ENCODE data around the gene HAGH.
"Not testable (repeated sequence)": the region's sequence is repeated elsewhere in the genome, so short reads cannot be mapped to it uniquely, and the experiment has no call there.

HAGH gene

DNA sequence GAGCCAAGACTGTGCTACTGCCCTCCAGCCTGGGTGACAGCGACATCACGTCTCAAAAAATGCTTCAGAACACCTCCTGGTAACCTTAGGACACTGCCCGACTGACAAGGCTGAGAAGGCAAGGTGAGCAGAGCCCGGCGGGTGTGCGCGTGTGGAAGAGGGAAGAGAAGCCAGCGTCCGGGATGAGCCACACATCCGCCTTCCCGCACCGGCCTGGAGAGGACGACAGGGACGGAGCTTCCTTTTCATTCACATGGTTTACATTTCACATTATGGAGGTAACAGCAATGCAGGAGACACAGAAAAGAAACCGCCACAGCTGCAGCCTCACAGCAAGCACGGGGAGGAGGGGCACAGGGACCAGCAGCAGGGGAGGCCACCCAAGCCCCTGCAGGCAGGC lies 16.5 kb downstream of the HAGH start:
- DNase-seq (ENCODE audit: low spot score): no peak

- no peak for DNase-seq (ENCODE audit: low spot score)
These were observed 17.3 kb downstream of the HAGH start for GRCh38 chr16:1809281-1809801.

DNA sequence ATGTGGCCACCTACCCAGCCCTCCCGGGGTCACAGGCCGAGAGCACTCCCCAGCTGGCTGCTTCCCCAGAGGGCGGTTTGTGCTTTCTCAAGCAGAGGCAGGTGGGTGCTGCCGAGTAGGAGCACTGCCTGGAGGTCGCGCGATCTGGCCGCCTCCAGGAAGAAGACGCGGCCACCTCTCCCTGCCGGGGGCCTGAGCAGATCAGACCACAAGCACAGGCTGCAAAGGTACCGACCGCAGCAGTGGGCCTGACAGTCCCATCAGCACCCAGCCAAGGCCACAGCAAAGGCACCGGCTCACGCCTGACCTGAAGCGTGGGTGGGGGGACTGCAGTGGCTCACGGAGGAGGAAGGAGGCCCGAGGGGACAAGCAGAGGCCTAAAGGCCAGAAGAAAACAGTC lies 17.9 kb downstream of the HAGH start:
- DNase-seq (ENCODE audit: low spot score): no peak

DNA sequence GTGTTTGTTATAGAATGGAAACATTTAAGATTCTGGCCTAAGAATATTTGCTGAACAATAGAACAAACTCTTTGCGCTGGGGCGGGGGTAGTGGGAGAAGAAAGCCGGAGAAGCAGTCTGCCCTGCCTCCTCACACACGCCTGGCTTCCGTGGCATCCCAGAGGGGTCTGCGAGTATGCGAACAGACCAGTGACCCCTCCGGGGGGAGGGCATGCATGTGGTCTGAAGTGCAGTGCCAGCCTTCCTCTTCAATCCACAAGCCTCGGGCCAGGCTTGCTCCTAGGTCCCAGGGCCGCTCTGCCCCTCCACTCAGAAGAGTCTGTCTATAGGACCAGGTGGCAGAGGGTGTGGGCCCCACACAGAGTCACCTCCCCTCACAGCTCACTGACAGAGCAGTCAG lies 19.0 kb downstream of the HAGH start:
- DNase-seq (ENCODE audit: low spot score): no peak

DNA sequence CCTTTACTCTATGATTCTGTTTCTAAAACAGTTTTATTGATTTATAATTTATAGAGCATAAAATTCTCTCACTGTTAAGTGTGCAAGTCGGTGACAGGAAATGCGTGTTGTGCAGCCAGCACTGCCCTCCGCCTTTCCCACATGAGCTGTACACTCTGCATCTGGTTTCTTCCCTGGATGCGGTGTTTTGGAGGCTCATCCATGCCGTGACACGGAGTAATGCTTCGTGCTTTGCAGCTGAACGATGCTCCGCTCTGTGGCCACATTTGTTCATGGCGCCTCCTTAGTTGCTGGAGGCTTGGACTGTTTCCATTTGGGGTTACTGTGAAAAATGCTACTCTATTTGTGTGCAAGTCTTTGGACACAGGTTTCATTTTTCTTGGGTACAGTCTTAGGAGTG lies 25.9 kb downstream of the HAGH start:
- no peak for DNase-seq (ENCODE audit: low spot score)

- DNase-seq (ENCODE audit: low spot score): not testable (repeated sequence)
These were observed 27.4 kb downstream of the HAGH start for GRCh38 chr16:1799263-1799662.

GRCh38 chr16:1794908-1795666 lies 31.5 kb downstream of the HAGH start:
- no peak for DNase-seq (ENCODE audit: low spot score)

- DNase-seq (ENCODE audit: low spot score): no peak
These were observed 32.3 kb downstream of the HAGH start for GRCh38 chr16:1794221-1794871.

DNA sequence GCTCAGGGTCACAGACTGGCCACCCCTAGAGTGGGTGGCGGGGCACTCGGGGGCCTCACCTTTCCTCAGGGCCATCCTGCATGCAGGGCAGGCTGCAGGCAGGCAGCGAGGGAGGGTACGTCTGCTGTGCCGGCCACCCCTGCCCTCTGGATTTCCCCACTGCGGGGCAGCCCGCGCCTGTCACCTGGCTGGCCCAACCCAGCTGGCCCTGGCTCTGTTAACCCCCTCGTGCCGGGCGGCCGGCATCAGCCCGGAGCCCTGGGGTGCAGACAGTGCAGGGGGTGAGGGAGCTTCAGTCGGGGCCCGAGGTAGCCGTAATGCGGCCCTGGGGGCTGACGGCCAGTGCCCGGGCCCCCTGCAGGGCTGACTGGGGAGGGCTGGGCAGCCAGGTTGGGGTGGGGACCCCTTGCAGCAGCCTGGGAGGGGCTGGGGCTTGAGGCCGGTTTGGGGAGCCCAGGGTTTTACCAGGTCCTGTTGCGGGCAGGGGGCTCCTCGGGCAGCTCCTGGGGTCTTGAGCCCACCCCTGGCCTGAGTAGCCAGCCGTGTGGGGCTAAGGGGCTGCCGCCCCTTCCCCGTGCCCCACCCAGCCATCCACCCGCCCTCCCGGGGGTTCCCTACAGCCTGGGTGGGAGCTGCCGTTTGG lies 32.9 kb downstream of the HAGH start, which contains the start of gene IGFALS:
Gene IGFALS (minus strand): TSS at position 128 of the 643 bp plus-strand sequence. CDS start 53 bp downstream, at position 75.
- DNase-seq (ENCODE audit: low spot score): no peak

DNA sequence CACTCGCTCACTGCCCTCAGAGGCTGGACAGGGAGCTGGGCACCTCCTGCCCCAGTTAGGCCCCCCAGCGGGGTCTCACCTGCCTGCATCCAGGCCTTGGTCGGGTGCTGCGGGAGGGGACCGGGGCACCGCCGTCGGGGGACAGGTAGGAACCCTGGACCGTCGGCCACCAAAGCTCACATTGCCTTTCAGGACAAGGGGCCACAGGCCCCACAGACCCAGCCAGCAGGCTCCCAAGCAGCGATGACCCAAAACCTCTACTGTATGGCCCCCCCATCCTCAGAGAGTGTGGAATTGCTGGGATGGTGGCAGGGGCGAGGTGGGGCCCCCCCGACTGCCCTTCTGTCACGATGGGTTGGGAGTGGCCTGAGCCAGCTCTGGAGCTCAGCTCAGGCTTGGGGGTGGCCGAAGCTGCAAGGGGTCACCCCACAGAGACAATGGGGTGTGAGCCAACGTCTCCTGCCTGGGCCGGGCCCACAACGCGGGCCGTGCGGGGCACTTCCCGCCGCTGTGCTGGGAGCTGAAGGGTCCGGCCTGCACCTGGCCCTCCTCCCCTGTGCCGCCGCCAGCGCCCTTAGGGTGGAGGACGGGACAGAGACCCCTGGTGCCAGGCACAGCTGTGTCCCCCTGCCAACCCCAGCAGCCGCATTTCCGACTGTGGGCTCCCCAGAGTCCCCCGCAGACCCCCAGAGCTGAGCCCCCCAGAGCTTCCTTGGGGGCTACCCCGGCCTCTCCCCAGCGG lies 33.6 kb downstream of the HAGH start:
- no peak for DNase-seq (ENCODE audit: low spot score)

DNA sequence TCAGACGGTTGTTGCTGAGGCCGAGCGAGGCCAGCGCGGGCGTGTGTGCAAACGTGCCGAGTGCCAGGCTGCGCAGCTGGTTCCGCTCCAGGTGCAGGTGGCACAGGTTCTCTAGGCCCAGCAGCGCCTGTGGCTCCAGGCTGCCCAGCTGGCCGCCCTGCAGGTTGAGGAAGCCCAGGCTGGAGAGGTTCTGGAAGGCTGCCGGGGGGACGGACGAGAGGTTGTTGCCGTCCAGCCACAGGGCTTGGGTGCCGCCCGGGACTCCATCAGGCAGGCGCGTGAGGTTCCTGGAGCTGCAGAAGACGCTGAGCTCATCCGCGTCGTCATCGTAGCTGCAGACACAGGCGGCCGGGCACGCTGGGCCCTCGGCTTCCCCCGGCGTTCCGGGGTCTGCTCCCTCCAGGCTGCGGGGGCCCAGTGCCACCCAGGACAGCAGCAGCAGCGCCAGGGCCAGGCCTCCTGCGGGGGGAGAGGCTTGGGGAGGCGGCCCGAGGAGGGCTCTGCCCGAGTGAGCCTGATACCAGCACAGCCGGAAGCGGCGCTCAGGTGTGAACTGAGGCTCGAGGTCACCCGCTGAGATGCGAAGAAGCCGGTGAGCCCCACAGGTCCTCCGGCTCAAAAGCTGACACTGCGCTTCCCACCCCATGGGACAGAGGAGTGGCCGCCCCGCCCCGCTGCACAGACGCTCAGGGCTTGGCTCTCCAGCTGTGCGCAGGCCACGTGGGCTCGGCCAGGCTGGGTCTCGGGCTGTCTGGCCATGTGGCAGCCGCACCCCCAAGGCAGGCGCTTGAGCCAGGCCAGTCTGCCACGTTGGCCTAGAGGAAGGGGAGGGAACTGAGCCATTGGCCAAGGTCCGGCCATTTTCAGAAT lies 34.4 kb downstream of the HAGH start:
- no peak for DNase-seq (ENCODE audit: low spot score)

GRCh38 chr16:1791256-1791942 lies 35.2 kb downstream of the HAGH start:
- DNase-seq (ENCODE audit: low spot score): no peak

- no peak for DNase-seq (ENCODE audit: low spot score)
These were observed 35.9 kb downstream of the HAGH start for GRCh38 chr16:1790611-1791255.

GRCh38 chr16:1790261-1790610 lies 36.4 kb downstream of the HAGH start:
- no peak for DNase-seq (ENCODE audit: low spot score)

DNA sequence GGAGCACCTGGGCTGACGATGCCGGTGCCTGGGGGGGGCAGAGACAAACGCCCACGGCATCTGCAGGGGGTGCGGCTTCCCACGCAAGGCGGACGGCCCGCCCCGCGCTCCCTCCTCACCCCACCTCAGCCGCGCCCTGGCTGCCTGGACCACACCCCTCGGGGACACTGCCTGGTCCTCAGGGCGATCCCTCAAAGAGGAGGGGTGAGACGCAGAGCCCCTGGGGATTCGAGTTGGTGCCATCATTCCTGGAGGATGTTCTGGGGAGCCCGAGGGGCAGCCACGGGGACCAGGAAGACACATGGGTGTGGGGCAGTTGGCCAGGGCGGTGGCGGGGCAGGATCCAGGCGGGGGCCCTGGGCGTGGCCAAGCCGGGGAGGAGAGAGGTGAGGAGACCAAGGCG lies 37.0 kb downstream of the HAGH start:
- DNase-seq (ENCODE audit: low spot score): no peak

GRCh38 chr16:1788708-1789100 lies 37.9 kb downstream of the HAGH start:
- no peak for DNase-seq (ENCODE audit: low spot score)

DNA sequence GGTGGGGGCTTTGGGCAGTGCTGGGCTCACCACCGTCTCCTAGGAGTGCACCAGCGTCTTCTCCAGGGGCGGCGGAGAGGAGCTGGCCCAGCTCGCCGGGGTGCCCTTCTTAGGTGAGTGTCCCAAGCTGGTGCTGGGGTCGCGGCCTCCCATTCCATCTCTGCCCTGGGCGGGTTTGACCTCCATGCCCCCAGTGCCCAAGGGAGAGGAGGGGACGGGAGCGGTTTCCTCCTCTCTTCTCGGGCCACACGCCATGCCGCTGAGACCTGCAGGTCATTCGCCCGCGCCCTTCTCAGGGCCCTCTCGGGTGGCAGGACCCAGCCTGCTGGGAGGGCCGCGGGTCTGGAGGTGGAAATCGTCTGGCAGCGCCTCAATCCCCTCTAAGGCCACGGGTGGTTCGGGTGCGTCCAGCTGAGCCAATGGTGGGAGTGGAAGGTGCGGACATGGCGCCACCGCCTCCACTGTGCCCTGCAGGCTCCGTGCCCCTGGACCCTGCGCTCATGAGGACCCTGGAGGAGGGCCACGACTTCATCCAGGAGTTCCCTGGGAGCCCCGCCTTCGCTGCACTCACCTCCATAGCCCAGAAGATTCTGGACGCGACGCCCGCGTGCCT lies 38.4 kb downstream of the HAGH start:
- no peak for DNase-seq (ENCODE audit: low spot score)

- DNase-seq (ENCODE audit: low spot score): no peak
These were observed 39.1 kb downstream of the HAGH start for GRCh38 chr16:1787322-1788094.

DNA sequence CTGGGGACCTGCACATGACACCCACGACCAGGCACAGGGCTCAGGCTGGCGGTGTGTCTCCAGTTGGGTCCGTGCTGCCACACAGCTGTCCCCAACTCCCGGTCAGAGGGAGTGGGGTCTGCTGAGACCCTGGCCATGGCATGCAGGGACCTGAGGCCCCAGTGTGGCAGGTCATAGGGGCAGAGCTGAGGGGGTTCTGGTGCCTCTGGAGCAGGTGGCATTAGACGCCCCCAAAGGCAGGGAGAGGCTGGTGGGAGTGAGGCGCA lies 39.6 kb downstream of the HAGH start:
- no peak for DNase-seq (ENCODE audit: low spot score)
